IPS-20b (cell line): ENCODE results near the gene HAGHL.

ENCODE experiments used
- H3K27ac ChIP-seq: one replicate; pipeline ENCODE4 v1.5.1; 2013; ENCODE audit warnings: low read length
- H3K27me3 ChIP-seq: 2 replicates; pipeline ENCODE4 v1.6.1; 2013; ENCODE audit warnings: mild to moderate bottlenecking, low read length, inconsistent platforms; ENCODE audit not compliant: insufficient read depth
- H3K36me3 ChIP-seq: 2 replicates; pipeline ENCODE4 v1.6.1; 2013; ENCODE audit warnings: low read depth, mild to moderate bottlenecking, inconsistent platforms, low read length, moderate library complexity; ENCODE audit not compliant: insufficient read depth
- H3K4me1 ChIP-seq: 2 replicates; pipeline ENCODE4 v1.6.1; 2013; ENCODE audit warnings: mild to moderate bottlenecking, control low read depth, inconsistent platforms, low read length, moderate library complexity; ENCODE audit not compliant: insufficient read depth
- H3K4me3 ChIP-seq: 2 replicates; pipeline ENCODE4 v1.5.1; 2013; ENCODE audit warnings: mild to moderate bottlenecking, low read length, inconsistent platforms
- H3K9ac ChIP-seq: 2 replicates; pipeline ENCODE4 v1.6.1; 2013; ENCODE audit warnings: low read depth, mild to moderate bottlenecking, inconsistent platforms, low read length, moderate library complexity
- H3K9me3 ChIP-seq: 2 replicates; pipeline ENCODE4 v1.6.1; 2013; ENCODE audit warnings: mild to moderate bottlenecking, low read depth, low read length, inconsistent platforms; ENCODE audit not compliant: insufficient read depth

Gene HAGHL

GRCh38 chr16:760545-761343 is 33.8 kb downstream of the HAGHL start, which contains the start of gene MSLN:
Gene MSLN, plus strand, starts transcription at chr16:760734. Its CDS starts 1,947 bp downstream, at chr16:762681.
- H3K27ac ChIP-seq = no peak within 1 kb of the TSS
- no peaks in the 10 kb centered on the region for H3K36me3 ChIP-seq
- H3K9ac ChIP-seq = no peak within 1 kb of the TSS
- H3K9me3 ChIP-seq = no peaks in the 10 kb centered on the region; the same call in 1 of the 2 replicates
- no peaks in the 10 kb centered on the region for H3K4me1 ChIP-seq
- no peak within 1 kb of the TSS for H3K4me3 ChIP-seq
- H3K27me3 ChIP-seq = no peaks in the 10 kb centered on the region

GRCh38 chr16:761625-762513 is 35.0 kb downstream of the HAGHL start:
- no peaks in the 10 kb centered on the region for H3K27me3 ChIP-seq
- H3K9ac ChIP-seq = no peak overlapping the region
- H3K9me3 ChIP-seq = no peaks in the 10 kb centered on the region; the same call in 1 of the 2 replicates
- no peak overlapping the region for H3K27ac ChIP-seq
- H3K4me3 ChIP-seq = no peak overlapping the region
- no peaks in the 10 kb centered on the region for H3K4me1 ChIP-seq
- no peaks in the 10 kb centered on the region for H3K36me3 ChIP-seq

GRCh38 chr16:762595-763268 is 35.8 kb downstream of the HAGHL start:
- H3K4me3 ChIP-seq = no peak overlapping the region

GRCh38 chr16:763369-764183 is 36.7 kb downstream of the HAGHL start:
- Histone ChIP-seq H3K4me1 (no peaks in the 10 kb centered on the region), H3K27ac (no peak overlapping the region), H3K27me3 (no peaks in the 10 kb centered on the region), H3K4me3 (no peak overlapping the region), H3K9me3 (no peaks in the 10 kb centered on the region), H3K9ac (no peak overlapping the region), H3K36me3 (no peaks in the 10 kb centered on the region)

More at GRCh38 chr16:762595-763268, 35.8 kb downstream of the HAGHL start:
- no peaks in the 10 kb centered on the region for H3K9me3 ChIP-seq
- H3K36me3 ChIP-seq = no peaks in the 10 kb centered on the region
- H3K4me1 ChIP-seq = no peaks in the 10 kb centered on the region
- no peak overlapping the region for H3K27ac ChIP-seq
- no peak overlapping the region for H3K9ac ChIP-seq
- H3K27me3 ChIP-seq = no peaks in the 10 kb centered on the region

- Histone ChIP-seq H3K36me3 (no peaks in the 10 kb centered on the region), H3K9me3 (no peaks in the 10 kb centered on the region), H3K27me3 (no peaks in the 10 kb centered on the region), H3K4me3 (no peak overlapping the region), H3K27ac (no peak overlapping the region), H3K9ac (no peak overlapping the region), H3K4me1 (no peaks in the 10 kb centered on the region)
These were observed 37.4 kb downstream of the HAGHL start for GRCh38 chr16:764184-764750.

GRCh38 chr16:764848-765487 is 38.1 kb downstream of the HAGHL start:
- H3K36me3 ChIP-seq = no peaks in the 10 kb centered on the region
- no peaks in the 10 kb centered on the region for H3K27me3 ChIP-seq
- H3K9me3 ChIP-seq = no peaks in the 10 kb centered on the region
- no peak overlapping the region for H3K9ac ChIP-seq
- no peaks in the 10 kb centered on the region for H3K4me1 ChIP-seq
- no peak overlapping the region for H3K4me3 ChIP-seq
- H3K27ac ChIP-seq = no peak overlapping the region

GRCh38 chr16:765488-765865 is 38.6 kb downstream of the HAGHL start:
- H3K4me1 ChIP-seq = no peaks in the 10 kb centered on the region
- H3K4me3 ChIP-seq = no peak overlapping the region
- no peaks in the 10 kb centered on the region for H3K27me3 ChIP-seq
- H3K27ac ChIP-seq = no peak overlapping the region
- no peaks in the 10 kb centered on the region for H3K36me3 ChIP-seq
- H3K9ac ChIP-seq = no peak overlapping the region
- H3K9me3 ChIP-seq = no peaks in the 10 kb centered on the region

GRCh38 chr16:766008-766819 is 39.3 kb downstream of the HAGHL start:
- Histone ChIP-seq H3K9me3 (no peaks in the 10 kb centered on the region), H3K27ac (no peak overlapping the region), H3K36me3 (no peaks in the 10 kb centered on the region), H3K4me1 (no peaks in the 10 kb centered on the region), H3K4me3 (no peak overlapping the region), H3K27me3 (no peaks in the 10 kb centered on the region), H3K9ac (no peak overlapping the region)

- no peak overlapping the region for H3K9ac ChIP-seq
- H3K9me3 ChIP-seq = no peaks in the 10 kb centered on the region
- H3K4me1 ChIP-seq = no peaks in the 10 kb centered on the region
- H3K36me3 ChIP-seq = no peaks in the 10 kb centered on the region
- H3K4me3 ChIP-seq = no peak overlapping the region
- H3K27me3 ChIP-seq = no peaks in the 10 kb centered on the region
- no peak overlapping the region for H3K27ac ChIP-seq
These were observed 40.1 kb downstream of the HAGHL start for GRCh38 chr16:766820-767640.
